Measurements from ENCODE around the gene ARL17B. TPM values are rescaled to one million over a fixed set of nuclear protein-coding genes. Genes with fewer than 3 reads are reported as not detected.
"Not testable (repeated sequence)": the region's sequence is repeated elsewhere in the genome, so short reads cannot be mapped to it uniquely, and the experiment has no call there.

ARL17B gene
- total and polyA plus RNA-seq, 2 donors, result 10.6 to 10.7 TPM

- WGBS, result 96% methylated on average over 13 of the region's 23 CpGs
- H3K4me3 ChIP-seq (ENCODE audit: low read length in 2 of 2); DNase-seq (ENCODE audit: low read depth in 6 of 9, low spot score in 9 of 9): not testable (repeated sequence)
These were observed 117.6 kb downstream of the ARL17B start for GRCh38 chr17:46243928-46244327.

GRCh38 chr17:46243505-46243904 lies 118.1 kb downstream of the ARL17B start:
- not testable (repeated sequence) for DNase-seq (ENCODE audit: low read depth in 6 of 9, low spot score in 9 of 9); H3K4me1 ChIP-seq (ENCODE audit: control insufficient read depth in 2 of 2, insufficient read depth in 2 of 2, low read length in 2 of 2); H3K4me3 ChIP-seq (ENCODE audit: low read length in 2 of 2); H3K27ac ChIP-seq (ENCODE audit: low read depth in 1 of 2, low read length in 1 of 2); H3K36me3 ChIP-seq (ENCODE audit: control insufficient read depth in 2 of 2, insufficient read depth in 2 of 2, low read length in 1 of 2); H3K9me3 ChIP-seq (ENCODE audit: control insufficient read depth in 2 of 2, insufficient read depth in 1 of 2, low read length in 1 of 2); H3K27me3 ChIP-seq (ENCODE audit: control insufficient read depth in 2 of 2, insufficient read depth in 1 of 2, low read length in 1 of 2)
- 71% methylated on average over 28 of the region's 38 CpGs for WGBS

More at GRCh38 chr17:46243928-46244327, 117.6 kb downstream of the ARL17B start:
- not testable (repeated sequence) for H3K27ac ChIP-seq (ENCODE audit: low read depth in 1 of 2, low read length in 1 of 2); H3K9me3 ChIP-seq (ENCODE audit: control insufficient read depth in 2 of 2, insufficient read depth in 1 of 2, low read length in 1 of 2); H3K4me1 ChIP-seq (ENCODE audit: control insufficient read depth in 2 of 2, insufficient read depth in 2 of 2, low read length in 2 of 2); H3K27me3 ChIP-seq (ENCODE audit: control insufficient read depth in 2 of 2, insufficient read depth in 1 of 2, low read length in 1 of 2); H3K36me3 ChIP-seq (ENCODE audit: control insufficient read depth in 2 of 2, insufficient read depth in 2 of 2, low read length in 1 of 2)

- WGBS, result 96% methylated on average over 8 of the region's 8 CpGs
- not testable (repeated sequence) for H3K9me3 ChIP-seq (ENCODE audit: control insufficient read depth in 2 of 2, insufficient read depth in 1 of 2, low read length in 1 of 2); H3K4me1 ChIP-seq (ENCODE audit: control insufficient read depth in 2 of 2, insufficient read depth in 2 of 2, low read length in 2 of 2); H3K4me3 ChIP-seq (ENCODE audit: low read length in 2 of 2); H3K27ac ChIP-seq (ENCODE audit: low read depth in 1 of 2, low read length in 1 of 2); H3K27me3 ChIP-seq (ENCODE audit: control insufficient read depth in 2 of 2, insufficient read depth in 1 of 2, low read length in 1 of 2); DNase-seq (ENCODE audit: low read depth in 6 of 9, low spot score in 9 of 9); H3K36me3 ChIP-seq (ENCODE audit: control insufficient read depth in 2 of 2, insufficient read depth in 2 of 2, low read length in 1 of 2)
These were observed 130.2 kb downstream of the ARL17B start for GRCh38 chr17:46231359-46231758.

GRCh38 chr17:46225274-46225794 lies 136.2 kb downstream of the ARL17B start:
- H3K4me1 ChIP-seq (ENCODE audit: control insufficient read depth in 2 of 2, insufficient read depth in 2 of 2, low read length in 2 of 2); H3K27ac ChIP-seq (ENCODE audit: low read depth in 1 of 2, low read length in 1 of 2); H3K27me3 ChIP-seq (ENCODE audit: control insufficient read depth in 2 of 2, insufficient read depth in 1 of 2, low read length in 1 of 2); H3K9me3 ChIP-seq (ENCODE audit: control insufficient read depth in 2 of 2, insufficient read depth in 1 of 2, low read length in 1 of 2); H3K36me3 ChIP-seq (ENCODE audit: control insufficient read depth in 2 of 2, insufficient read depth in 2 of 2, low read length in 1 of 2): not testable (repeated sequence)
- WGBS, result under 1% methylated on average over 19 of the region's 22 CpGs
- peak overlapping the region; percentile 48 to 63 for H3K4me3 ChIP-seq (ENCODE audit: low read length in 2 of 2)
- peak; percentile 68 to 97 (median 88) for DNase-seq (ENCODE audit: low read depth in 6 of 9, low spot score in 9 of 9)

- peak in 1 of 9 donors; percentile 32 for DNase-seq (ENCODE audit: low read depth in 6 of 9, low spot score in 9 of 9)
- H3K27ac ChIP-seq (ENCODE audit: low read depth in 1 of 2, low read length in 1 of 2), result not testable (repeated sequence)
- WGBS, result under 1% methylated on average over 44 of the region's 54 CpGs
These were observed 136.7 kb downstream of the ARL17B start for GRCh38 chr17:46224864-46225263.

More at GRCh38 chr17:46224864-46225263, 136.7 kb downstream of the ARL17B start:
- not testable (repeated sequence) for H3K9me3 ChIP-seq (ENCODE audit: control insufficient read depth in 2 of 2, insufficient read depth in 1 of 2, low read length in 1 of 2); H3K27me3 ChIP-seq (ENCODE audit: control insufficient read depth in 2 of 2, insufficient read depth in 1 of 2, low read length in 1 of 2); H3K4me1 ChIP-seq (ENCODE audit: control insufficient read depth in 2 of 2, insufficient read depth in 2 of 2, low read length in 2 of 2); H3K36me3 ChIP-seq (ENCODE audit: control insufficient read depth in 2 of 2, insufficient read depth in 2 of 2, low read length in 1 of 2)
- H3K4me3 ChIP-seq (ENCODE audit: low read length in 2 of 2), result peak overlapping the region; percentile 48 to 63

Other genes starting within 250 kb of the ARL17B start
- gene KANSL1, start 168.3 kb downstream of the ARL17B start, total RNA-seq, result 101 TPM
- gene KANSL1, start 168.3 kb downstream of the ARL17B start, polyA plus RNA-seq, result 22.3 TPM
- 3.3 TPM for gene LRRC37A, start 66.6 kb downstream of the ARL17B start, total RNA-seq
- gene LRRC37A, start 66.6 kb downstream of the ARL17B start, polyA plus RNA-seq, result 2.0 TPM
- gene LRRC37A2, start 150.7 kb upstream of the ARL17B start, total RNA-seq, result 9.6 TPM
- gene LRRC37A2, start 150.7 kb upstream of the ARL17B start, polyA plus RNA-seq, result 6.4 TPM
- gene ARL17A, start 217.9 kb upstream of the ARL17B start, total RNA-seq, result 11.1 TPM
- gene ARL17A, start 217.9 kb upstream of the ARL17B start, polyA plus RNA-seq, result 3.7 TPM
- 15.3 TPM for gene NSF, start 228.9 kb upstream of the ARL17B start, total RNA-seq
- 14.3 TPM for gene NSF, start 228.9 kb upstream of the ARL17B start, polyA plus RNA-seq